Brain microvascular endothelial cell (primary cell): ENCODE data around the gene RAD18.

Experiments used
- DNase-seq: peaks from one replicate; pipeline ENCODE4 v3.0.0-alpha.2; 2020
- H3K27ac ChIP-seq: fragments of 250-450 bp; sonication (Bioruptor Pico); 2 replicates; pipeline ENCODE4 v1.5.1; 2020; ENCODE audit warnings: mild to moderate bottlenecking, moderate library complexity
- H3K27me3 ChIP-seq: fragments of 250-450 bp; sonication (Bioruptor Pico); replicated peaks from 2 replicates; pipeline ENCODE4 v1.5.1; 2020; ENCODE audit warnings: mild to moderate bottlenecking
- H3K36me3 ChIP-seq: fragments of 250-450 bp; sonication (Bioruptor Pico); replicated peaks from 2 replicates; pipeline ENCODE4 v1.5.1; 2020; ENCODE audit warnings: mild to moderate bottlenecking
- H3K4me3 ChIP-seq: 2 replicates; pipeline ENCODE4 v1.5.1; 2011; ENCODE audit warnings: low read depth, mild to moderate bottlenecking, control low read depth, low read length, moderate library complexity
- CTCF ChIP-seq: IDR thresholded peaks from 2 replicates; pipeline ENCODE4 v1.5.1; 2011; ENCODE audit warnings: low read depth, mild to moderate bottlenecking, moderate library complexity, low read length, control low read depth, inconsistent platforms; ENCODE audit errors: missing control alignments
- in situ Hi-C: cut with HindIII; loops from 2 replicates; pipeline ENCODE4 v1.10.0; 2017; ENCODE audit warnings: low sequenced_read_pairs, low pct_ligation_motif_present

The RAD18 gene

GRCh38 chr3:8981296-8981695 is 18.0 kb upstream of the RAD18 start:
- no peaks in the 10 kb centered on the region for H3K36me3 ChIP-seq
- TF ChIP-seq CTCF: no peak
- H3K27me3 ChIP-seq: no peaks in the 10 kb centered on the region
- DNase-seq: no peak
- in situ Hi-C loops: loop anchor here (25.0 kb wide), 1 partner anchor 331 kb away; no protein-coding TSS in a partner anchor
- H3K4me3 ChIP-seq: no peak overlapping the region
- no peak overlapping the region for H3K27ac ChIP-seq

GRCh38 chr3:8980756-8981257 is 17.5 kb upstream of the RAD18 start:
- Histone ChIP-seq H3K36me3 (no peaks in the 10 kb centered on the region), H3K27ac (no peak overlapping the region), H3K27me3 (no peaks in the 10 kb centered on the region), H3K4me3 (no peak overlapping the region)
- no peak for DNase-seq
- in situ Hi-C loops: loop anchor here (25.0 kb wide), 1 partner anchor 331 kb away; no protein-coding TSS in a partner anchor
- TF ChIP-seq CTCF: no peak

- no peaks in the 10 kb centered on the region for H3K27me3 ChIP-seq
- no peak overlapping the region for H3K4me3 ChIP-seq
- H3K27ac ChIP-seq: no peak overlapping the region
- H3K36me3 ChIP-seq: no peaks in the 10 kb centered on the region
- in situ Hi-C loops: loop anchor here (25.0 kb wide), 1 partner anchor 333 kb away; no protein-coding TSS in a partner anchor
- no peak for DNase-seq
- no peak for TF ChIP-seq CTCF
Measured at GRCh38 chr3:8979262-8979661, 16.0 kb upstream of the RAD18 start.

- in situ Hi-C loops: loop anchor here (25.0 kb wide), 1 partner anchor 334 kb away; no protein-coding TSS in a partner anchor
- Histone ChIP-seq H3K36me3 (no peaks in the 10 kb centered on the region), H3K27ac (no peak overlapping the region), H3K4me3 (no peak overlapping the region), H3K27me3 (no peaks in the 10 kb centered on the region)
- DNase-seq: no peak
- no peak for TF ChIP-seq CTCF
Measured at GRCh38 chr3:8978551-8978950, 15.3 kb upstream of the RAD18 start.

GRCh38 chr3:8976540-8977182 is 13.4 kb upstream of the RAD18 start:
- Histone ChIP-seq H3K4me3 (no peak overlapping the region), H3K27me3 (no peaks in the 10 kb centered on the region), H3K27ac (no peak overlapping the region), H3K36me3 (no peaks in the 10 kb centered on the region)
- DNase-seq: no peak
- in situ Hi-C loops: loop anchor here (25.0 kb wide), 1 partner anchor 336 kb away; no protein-coding TSS in a partner anchor
- no peak for TF ChIP-seq CTCF
